ENCODE results near the gene MCF2L.

- TF ChIP-seq, protein P1, sequence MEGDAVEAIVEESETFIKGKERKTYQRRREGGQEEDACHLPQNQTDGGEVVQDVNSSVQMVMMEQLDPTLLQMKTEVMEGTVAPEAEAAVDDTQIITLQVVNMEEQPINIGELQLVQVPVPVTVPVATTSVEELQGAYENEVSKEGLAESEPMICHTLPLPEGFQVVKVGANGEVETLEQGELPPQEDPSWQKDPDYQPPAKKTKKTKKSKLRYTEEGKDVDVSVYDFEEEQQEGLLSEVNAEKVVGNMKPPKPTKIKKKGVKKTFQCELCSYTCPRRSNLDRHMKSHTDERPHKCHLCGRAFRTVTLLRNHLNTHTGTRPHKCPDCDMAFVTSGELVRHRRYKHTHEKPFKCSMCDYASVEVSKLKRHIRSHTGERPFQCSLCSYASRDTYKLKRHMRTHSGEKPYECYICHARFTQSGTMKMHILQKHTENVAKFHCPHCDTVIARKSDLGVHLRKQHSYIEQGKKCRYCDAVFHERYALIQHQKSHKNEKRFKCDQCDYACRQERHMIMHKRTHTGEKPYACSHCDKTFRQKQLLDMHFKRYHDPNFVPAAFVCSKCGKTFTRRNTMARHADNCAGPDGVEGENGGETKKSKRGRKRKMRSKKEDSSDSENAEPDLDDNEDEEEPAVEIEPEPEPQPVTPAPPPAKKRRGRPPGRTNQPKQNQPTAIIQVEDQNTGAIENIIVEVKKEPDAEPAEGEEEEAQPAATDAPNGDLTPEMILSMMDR (IDR thresholded peaks at IDR 0.05) = no peak
- TF ChIP-seq FOSL2 (IDR thresholded peaks at IDR 0.05) = no peak
- TF ChIP-seq FOSL2 (CRISPR knock-in tag; IDR thresholded peaks at IDR 0.05) = no peak
- TF ChIP-seq EP300 (IDR thresholded peaks at IDR 0.05) = no peak
- TF ChIP-seq, protein P2, sequence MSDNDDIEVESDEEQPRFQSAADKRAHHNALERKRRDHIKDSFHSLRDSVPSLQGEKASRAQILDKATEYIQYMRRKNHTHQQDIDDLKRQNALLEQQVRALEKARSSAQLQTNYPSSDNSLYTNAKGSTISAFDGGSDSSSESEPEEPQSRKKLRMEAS (IDR thresholded peaks at IDR 0.05) = no peak
Observed at GRCh38 chr13:113120300-113121182, 151.5 kb downstream of the MCF2L start.

Measured in A549 (cell line).